Measurements from ENCODE around the gene DNAAF1.

DNA sequence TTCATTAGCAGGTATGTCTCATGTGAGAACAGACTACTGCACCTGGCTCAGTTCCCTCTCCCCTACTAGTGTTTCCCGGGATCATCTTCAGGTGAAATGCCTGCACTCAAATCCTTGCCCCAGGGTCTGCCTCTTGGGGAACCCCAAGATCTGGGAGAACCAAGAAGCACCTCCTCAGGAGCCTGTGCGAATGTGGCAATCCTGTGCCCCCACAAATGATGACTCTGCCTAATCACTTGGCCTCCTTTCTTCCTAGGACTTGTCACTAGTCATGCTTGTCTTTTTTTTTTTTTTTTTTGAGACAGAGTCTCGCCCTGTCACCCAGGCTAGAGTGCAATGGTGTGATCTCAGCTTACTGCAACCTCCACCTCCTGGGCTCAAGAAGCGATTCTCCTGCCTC is 67.5 kb downstream of the DNAAF1 start:
- TF ChIP-seq CTCF (optimal IDR thresholded peaks at IDR 0.05 in 1 of 3, IDR thresholded peaks at IDR 0.05 in 1 of 3, conservative IDR thresholded peaks at IDR 0.05 in 1 of 3; ENCODE audit: extremely low read depth in 1 of 3, insufficient read depth in 2 of 3, low read length in 3 of 3) (no peak), EZH2 (IDR thresholded peaks at IDR 0.05; ENCODE audit: low read length) (no peak)

Data from keratinocyte (primary cell).